Esophagus squamous epithelium (tissue), 4 donors: Measurements from ENCODE around the gene MELK.

ENCODE experiments used
- POLR2A ChIP-seq, 4 donors: fragments of 450-650 bp; IDR thresholded peaks; one replicate each; pipeline ENCODE4 v1.6.1; 2017; ENCODE audit warnings: antibody characterized with exemption in 4 of 4, mild to moderate bottlenecking in 4 of 4, moderate library complexity in 3 of 4
- TF ChIP-seq, protein P1 (sequence below), 6 experiments: fragments of 450-650 bp in 4 of 6; fragments of 200-600 bp in 2 of 6; sonication (generic) in 2 of 6; IDR thresholded peaks; one replicate each; pipeline ENCODE4 v1.5.1; 2016 to 2019; ENCODE audit warnings: antibody characterized with exemption in 6 of 6, mild to moderate bottlenecking in 4 of 6, moderate library complexity in 4 of 6

GRCh38 chr9:36530224-36530623 is 42.5 kb upstream of the MELK start:
- TF ChIP-seq, protein P1, sequence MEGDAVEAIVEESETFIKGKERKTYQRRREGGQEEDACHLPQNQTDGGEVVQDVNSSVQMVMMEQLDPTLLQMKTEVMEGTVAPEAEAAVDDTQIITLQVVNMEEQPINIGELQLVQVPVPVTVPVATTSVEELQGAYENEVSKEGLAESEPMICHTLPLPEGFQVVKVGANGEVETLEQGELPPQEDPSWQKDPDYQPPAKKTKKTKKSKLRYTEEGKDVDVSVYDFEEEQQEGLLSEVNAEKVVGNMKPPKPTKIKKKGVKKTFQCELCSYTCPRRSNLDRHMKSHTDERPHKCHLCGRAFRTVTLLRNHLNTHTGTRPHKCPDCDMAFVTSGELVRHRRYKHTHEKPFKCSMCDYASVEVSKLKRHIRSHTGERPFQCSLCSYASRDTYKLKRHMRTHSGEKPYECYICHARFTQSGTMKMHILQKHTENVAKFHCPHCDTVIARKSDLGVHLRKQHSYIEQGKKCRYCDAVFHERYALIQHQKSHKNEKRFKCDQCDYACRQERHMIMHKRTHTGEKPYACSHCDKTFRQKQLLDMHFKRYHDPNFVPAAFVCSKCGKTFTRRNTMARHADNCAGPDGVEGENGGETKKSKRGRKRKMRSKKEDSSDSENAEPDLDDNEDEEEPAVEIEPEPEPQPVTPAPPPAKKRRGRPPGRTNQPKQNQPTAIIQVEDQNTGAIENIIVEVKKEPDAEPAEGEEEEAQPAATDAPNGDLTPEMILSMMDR (IDR thresholded peaks at IDR 0.05): no peak
- no peak for TF ChIP-seq POLR2A (IDR thresholded peaks at IDR 0.05)
